ENCODE data around the gene HSBP1. TPM values are rescaled to one million over a fixed set of nuclear protein-coding genes. Genes with fewer than 3 reads are reported as not detected.

The HSBP1 gene
- total and polyA plus RNA-seq, 9 of the 15 experiments (the other 6 are each of a cell fraction or from before 2014, with no cell fraction given) = 84.9 to 677 (median 204) TPM

- no peak for TF ChIP-seq ZNF197 (CRISPR knock-in tag; IDR thresholded peaks at IDR 0.05; ENCODE audit: low read depth)
- TF ChIP-seq DACH1 (IDR thresholded peaks at IDR 0.05; ENCODE audit: partially characterized antibody) = no peak
- no peak for TF ChIP-seq ZNF124 (CRISPR knock-in tag; IDR thresholded peaks at IDR 0.05)
- TF ChIP-seq XRCC4 (IDR thresholded peaks at IDR 0.05; ENCODE audit: extremely low read depth, insufficient read depth, insufficient read length) = no peak
- no peak for TF ChIP-seq ZNF282 (CRISPR knock-in tag; IDR thresholded peaks at IDR 0.05)
- TF ChIP-seq HNRNPH1 (optimal IDR thresholded peaks at IDR 0.05; ENCODE audit: low read depth, low read length) = no peak
- TF ChIP-seq CEBPZ (IDR thresholded peaks at IDR 0.05; ENCODE audit: borderline replicate concordance, low read depth, low read length) = no peak
- TF ChIP-seq CTBP1 (IDR thresholded peaks at IDR 0.05; ENCODE audit: borderline replicate concordance) = peak; percentile 43; the same call in 1 of the 2 replicates
Measured at GRCh38 chr16:83826146-83826913, 18.6 kb downstream of the HSBP1 start (continued).

Data from K562 (cell line).